KMS-11 (cell line): Measurements from ENCODE around the gene SNAPC1.

ENCODE experiments used
- H2AFZ ChIP-seq: fragments of 200-600 bp; sonication (generic); 2 replicates; pipeline ENCODE4 v1.6.1; 2016; ENCODE audit warnings: antibody characterized with exemption, mixed run types, low read depth
- H3K27ac ChIP-seq: fragments of 200-600 bp; sonication (generic); 2 replicates; pipeline ENCODE4 v1.6.1; 2016; ENCODE audit warnings: mild to moderate bottlenecking, mixed run types
- H3K27me3 ChIP-seq: fragments of 200-600 bp; sonication (generic); 2 replicates; pipeline ENCODE4 v1.6.1; 2017; ENCODE audit warnings: mild to moderate bottlenecking, low read depth, mixed run types, moderate library complexity; ENCODE audit not compliant: insufficient read depth
- H3K36me3 ChIP-seq: fragments of 200-600 bp; sonication (generic); 2 replicates; pipeline ENCODE4 v1.6.1; 2017; ENCODE audit warnings: mild to moderate bottlenecking, mixed run types; ENCODE audit not compliant: insufficient read depth
- H3K4me1 ChIP-seq: fragments of 200-600 bp; sonication (generic); 2 replicates; pipeline ENCODE4 v1.6.1; 2016; ENCODE audit warnings: mild to moderate bottlenecking, low read depth, mixed run types; ENCODE audit not compliant: poor library complexity, severe bottlenecking
- H3K4me2 ChIP-seq: fragments of 200-600 bp; sonication (generic); 2 replicates; pipeline ENCODE4 v1.7.0; 2016; ENCODE audit warnings: mild to moderate bottlenecking, mixed run types
- H3K4me3 ChIP-seq: fragments of 200-600 bp; sonication (generic); IDR thresholded peaks from 2 replicates; pipeline ENCODE4 v1.6.1; 2017; ENCODE audit warnings: low read depth, low read length, mixed read lengths; ENCODE audit not compliant: insufficient read depth
- H3K79me2 ChIP-seq: fragments of 200-600 bp; sonication (generic); 2 replicates; pipeline ENCODE4 v1.6.1; 2016; ENCODE audit warnings: low read depth, mixed run types; ENCODE audit not compliant: insufficient read depth
- H3K9ac ChIP-seq: fragments of 200-600 bp; sonication (generic); 2 replicates; pipeline ENCODE4 v1.6.1; 2016; ENCODE audit warnings: mild to moderate bottlenecking, mixed run types
- H4K20me1 ChIP-seq: fragments of 200-600 bp; sonication (generic); 2 replicates; pipeline ENCODE4 v1.6.1; 2016; ENCODE audit warnings: mild to moderate bottlenecking, mixed run types; ENCODE audit not compliant: insufficient read depth
- CTCF ChIP-seq: fragments of 200-600 bp; sonication (generic); conservative IDR thresholded peaks from 2 replicates; pipeline ENCODE4 v1.6.1; 2017; ENCODE audit warnings: low read depth, mild to moderate bottlenecking, antibody characterized with exemption, low read length, moderate library complexity, mixed read lengths

Gene SNAPC1

GRCh38 chr14:61802010-61802568, 39.9 kb downstream of the SNAPC1 start:
- Histone ChIP-seq H3K4me3 (no peak overlapping the region), H3K27ac (no peak overlapping the region), H3K4me2 (no peak overlapping the region), H4K20me1 (no peaks in the 10 kb centered on the region), H3K27me3 (no peaks in the 10 kb centered on the region), H3K9ac (no peak overlapping the region), H3K4me1 (no peaks in the 10 kb centered on the region), H3K79me2 (no peaks in the 10 kb centered on the region), H2AFZ (no peak overlapping the region), H3K36me3 (no peaks in the 10 kb centered on the region)
- TF ChIP-seq CTCF = no peak

GRCh38 chr14:61803755-61804154, 41.5 kb downstream of the SNAPC1 start:
- H3K79me2 ChIP-seq = no peaks in the 10 kb centered on the region
- H3K27ac ChIP-seq = no peak overlapping the region
- H2AFZ ChIP-seq = no peak overlapping the region
- no peaks in the 10 kb centered on the region for H3K36me3 ChIP-seq
- H3K9ac ChIP-seq = no peak overlapping the region
- TF ChIP-seq CTCF = no peak
- no peak overlapping the region for H3K4me2 ChIP-seq
- no peaks in the 10 kb centered on the region for H3K4me1 ChIP-seq
- H3K27me3 ChIP-seq = no peaks in the 10 kb centered on the region
- no peaks in the 10 kb centered on the region for H4K20me1 ChIP-seq
- no peak overlapping the region for H3K4me3 ChIP-seq

GRCh38 chr14:61805451-61805850, 43.2 kb downstream of the SNAPC1 start:
- H3K4me1 ChIP-seq = no peaks in the 10 kb centered on the region
- H3K36me3 ChIP-seq = no peaks in the 10 kb centered on the region
- H3K27ac ChIP-seq = no peak overlapping the region
- H3K27me3 ChIP-seq = no peaks in the 10 kb centered on the region
- no peak overlapping the region for H3K4me2 ChIP-seq
- no peak overlapping the region for H3K9ac ChIP-seq
- no peak for TF ChIP-seq CTCF
- H4K20me1 ChIP-seq = no peaks in the 10 kb centered on the region
- H2AFZ ChIP-seq = no peak overlapping the region
- H3K4me3 ChIP-seq = no peak overlapping the region
- H3K79me2 ChIP-seq = no peaks in the 10 kb centered on the region

GRCh38 chr14:61811882-61812346, 49.7 kb downstream of the SNAPC1 start:
- H2AFZ ChIP-seq = no peak overlapping the region
- H3K4me3 ChIP-seq = no peak overlapping the region
- H3K4me1 ChIP-seq = no peaks in the 10 kb centered on the region
- no peaks in the 10 kb centered on the region for H3K79me2 ChIP-seq
- H3K4me2 ChIP-seq = no peak overlapping the region
- H3K36me3 ChIP-seq = no peaks in the 10 kb centered on the region
- H3K27ac ChIP-seq = no peak overlapping the region
- no peaks in the 10 kb centered on the region for H3K27me3 ChIP-seq
- no peaks in the 10 kb centered on the region for H4K20me1 ChIP-seq
- no peak overlapping the region for H3K9ac ChIP-seq
- TF ChIP-seq CTCF = no peak
